EH (cell line): Measurements from ENCODE around the gene EPX.

Experiments used
- DNase-seq: peaks from one replicate; pipeline ENCODE4 v3.0.0-alpha.2; 2015; ENCODE audit warnings: low read depth

EPX gene

DNA sequence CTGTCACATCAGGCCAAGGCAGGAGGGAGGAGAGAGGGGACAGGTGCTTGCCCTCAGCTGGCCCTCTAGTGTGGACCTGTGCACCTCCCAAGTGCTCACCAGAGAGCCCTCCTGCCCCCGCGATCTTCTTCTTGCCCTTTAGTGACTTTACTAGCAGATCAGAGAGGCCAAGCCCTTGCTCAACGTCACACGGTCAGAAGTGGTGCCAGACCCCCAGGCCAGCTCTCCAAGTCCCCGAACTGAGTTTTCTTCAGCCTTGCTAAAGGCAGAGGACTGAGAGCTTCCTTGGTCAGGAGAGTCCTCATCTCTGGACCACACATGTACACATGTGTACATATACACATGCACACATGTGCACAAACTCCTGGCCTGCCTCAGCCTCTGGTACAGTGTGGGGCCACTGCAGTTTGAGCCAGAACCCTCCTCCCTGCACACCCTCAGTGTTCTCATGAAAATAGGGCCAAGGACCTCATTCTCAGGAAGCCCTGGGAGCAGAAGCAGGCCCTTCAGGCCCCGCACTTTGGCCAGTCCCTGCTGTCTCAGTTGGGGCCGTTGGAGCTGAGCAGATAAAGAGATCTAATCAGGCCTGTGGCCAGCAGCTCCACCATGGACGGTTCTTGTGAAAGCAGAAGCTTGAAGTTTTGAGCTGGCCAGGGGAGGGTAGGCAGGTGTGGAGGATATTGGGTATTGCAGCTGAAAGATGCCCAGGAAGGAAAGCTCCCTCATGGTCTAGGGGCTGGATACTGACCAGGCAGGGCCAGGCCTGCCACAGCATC is 7.4 kb upstream of the EPX start:
- no peak for DNase-seq

DNA sequence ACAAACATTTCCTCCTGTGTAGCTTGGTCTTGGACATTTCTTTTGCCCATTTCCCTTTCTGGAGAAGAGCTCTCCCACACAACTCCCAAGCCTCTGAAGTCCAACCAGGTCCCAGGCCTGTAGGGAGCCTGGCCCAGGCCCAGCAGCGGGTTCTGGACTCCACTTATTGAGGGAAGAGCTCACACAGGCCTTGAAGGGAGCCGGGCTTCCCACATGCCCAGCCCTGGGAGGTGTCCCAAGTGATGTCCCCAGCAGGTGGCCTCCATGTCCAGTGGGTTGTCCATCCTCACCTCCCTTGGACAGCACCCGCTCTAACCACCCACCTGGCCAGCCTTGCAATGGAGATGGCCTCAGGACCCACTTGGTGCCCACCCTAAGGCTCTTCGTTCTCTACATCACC is 5.9 kb upstream of the EPX start:
- DNase-seq = no peak

DNA sequence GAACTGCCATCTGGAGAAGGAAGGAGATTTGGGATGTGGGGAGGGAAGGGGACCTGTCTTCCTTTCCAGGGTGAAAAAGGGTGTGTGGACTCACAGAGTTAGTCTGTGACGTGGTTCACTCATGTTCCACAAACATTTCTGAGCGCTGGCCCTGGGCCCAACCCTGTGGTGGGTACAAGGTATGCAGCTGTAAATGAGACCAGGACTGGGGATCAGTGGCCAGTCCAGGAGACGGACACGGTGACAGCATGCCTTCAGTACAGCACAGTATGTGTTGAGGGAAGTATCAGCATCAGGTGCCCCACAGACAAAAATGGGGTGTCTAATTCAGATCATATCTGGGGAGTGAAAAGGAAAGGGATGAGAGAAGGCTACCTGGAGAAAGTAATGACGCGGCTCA is 5.5 kb upstream of the EPX start:
- no peak for DNase-seq

DNA sequence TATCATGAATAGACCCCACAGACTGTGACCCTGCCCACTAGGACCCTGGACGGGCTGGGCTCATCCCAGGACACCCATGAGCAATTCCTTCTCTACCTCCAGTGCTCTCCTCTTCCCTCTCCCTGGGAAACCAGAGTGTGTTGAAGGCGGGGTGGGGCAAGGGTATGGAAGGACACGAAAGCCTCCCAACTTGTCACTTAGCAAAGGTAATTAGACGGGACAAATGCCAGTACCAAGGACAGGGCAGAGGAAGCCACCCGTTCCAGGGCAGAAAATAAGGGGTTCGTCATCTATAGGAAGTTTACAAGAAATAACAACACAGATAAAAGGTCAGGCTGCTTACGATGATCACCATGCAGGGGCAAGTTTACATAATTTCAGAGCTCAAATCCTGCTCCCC is 4.9 kb upstream of the EPX start:
- DNase-seq = no peak

DNA sequence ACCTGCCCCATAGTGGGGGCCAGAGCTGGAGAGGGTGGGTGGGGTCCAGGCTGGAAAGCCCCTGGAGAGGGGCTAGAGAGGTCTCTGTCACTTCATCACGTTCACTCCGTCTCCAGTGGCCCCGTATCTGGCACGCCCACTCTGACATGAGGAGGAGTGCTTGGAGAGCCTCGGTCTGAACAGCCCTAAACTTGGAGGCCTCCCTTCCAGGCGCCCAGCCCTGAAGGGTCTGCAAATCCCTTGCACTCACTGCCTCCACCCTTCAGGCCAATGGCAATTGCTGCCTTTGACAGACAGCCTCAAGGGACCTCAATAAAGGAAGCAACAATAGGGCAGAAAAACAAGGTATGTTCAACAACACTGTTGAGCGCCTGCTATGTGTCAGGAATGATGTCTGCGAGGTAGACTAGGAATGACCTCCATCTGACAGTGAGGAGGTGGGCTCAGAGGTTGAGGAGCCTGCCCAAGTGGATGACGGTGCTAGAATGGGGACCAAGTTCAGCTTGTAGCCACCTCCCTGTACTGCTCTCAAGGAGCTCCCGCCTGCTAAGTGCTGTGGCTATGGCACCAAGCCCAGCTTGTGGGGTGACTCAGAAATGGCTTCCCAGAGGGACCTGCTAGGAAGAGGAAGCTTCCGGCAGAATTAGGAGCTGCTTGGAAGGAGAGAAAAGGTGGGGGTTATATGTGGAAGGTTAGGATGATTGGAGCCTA is 2.9 kb upstream of the EPX start:
- DNase-seq = peak; percentile 84

DNA sequence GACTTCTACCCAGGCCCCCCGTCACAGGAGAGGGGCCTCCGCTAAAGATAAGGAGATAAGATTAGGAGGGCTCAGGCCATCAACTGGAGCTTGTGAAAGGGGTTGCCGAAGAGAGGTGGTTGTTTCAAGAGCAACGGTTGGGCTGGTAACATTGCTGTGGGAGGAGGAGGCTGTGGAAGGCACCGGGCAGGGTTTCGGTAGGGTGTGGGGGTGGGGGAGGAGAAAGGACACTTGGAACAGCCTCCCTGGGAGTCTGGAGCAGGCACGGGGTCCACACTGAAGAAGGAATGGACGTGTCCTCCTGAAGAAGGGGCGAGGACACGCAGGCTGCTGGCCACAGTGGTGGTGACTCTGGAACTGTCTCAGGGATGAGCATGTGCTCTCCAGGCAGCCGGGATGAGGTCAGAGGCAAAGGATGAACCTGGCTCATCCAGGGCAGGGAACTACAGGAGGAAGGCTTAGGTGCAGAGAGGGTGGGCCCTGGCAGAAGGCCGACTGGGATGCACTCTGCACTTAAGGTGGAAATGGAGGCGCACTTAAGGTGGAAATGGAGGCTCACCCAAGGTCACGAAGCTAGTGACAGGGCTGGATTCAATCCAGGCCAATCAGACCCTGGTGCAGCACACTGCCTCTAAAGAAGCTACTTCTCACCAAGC is 1.2 kb upstream of the EPX start:
- DNase-seq = no peak

DNA sequence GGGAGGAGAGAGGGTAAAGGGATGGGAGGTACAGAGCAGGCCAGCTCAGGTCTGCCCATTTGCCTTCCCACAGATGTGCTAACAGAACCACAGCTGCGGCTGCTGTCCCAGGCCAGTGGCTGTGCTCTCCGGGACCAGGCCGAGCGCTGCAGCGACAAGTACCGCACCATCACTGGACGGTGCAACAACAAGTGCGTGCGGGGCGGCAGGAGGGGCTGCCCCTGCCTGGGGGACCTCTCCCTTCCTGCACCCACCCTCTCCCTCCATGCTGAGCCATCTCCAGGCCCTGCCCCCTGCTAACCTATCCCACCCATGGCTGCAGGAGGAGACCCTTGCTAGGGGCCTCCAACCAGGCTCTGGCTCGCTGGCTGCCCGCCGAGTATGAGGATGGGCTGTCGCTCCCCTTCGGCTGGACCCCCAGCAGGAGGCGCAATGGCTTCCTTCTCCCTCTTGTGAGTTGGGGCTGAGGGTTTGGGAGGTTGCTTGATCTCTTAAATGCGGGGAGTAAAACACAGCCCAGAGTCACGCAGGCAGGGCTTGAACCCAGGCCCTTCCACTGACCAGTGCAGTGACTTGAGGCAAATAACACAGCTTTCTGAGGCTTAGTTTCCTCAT is 1.2 kb downstream of the EPX start:
- DNase-seq = no peak

DNA sequence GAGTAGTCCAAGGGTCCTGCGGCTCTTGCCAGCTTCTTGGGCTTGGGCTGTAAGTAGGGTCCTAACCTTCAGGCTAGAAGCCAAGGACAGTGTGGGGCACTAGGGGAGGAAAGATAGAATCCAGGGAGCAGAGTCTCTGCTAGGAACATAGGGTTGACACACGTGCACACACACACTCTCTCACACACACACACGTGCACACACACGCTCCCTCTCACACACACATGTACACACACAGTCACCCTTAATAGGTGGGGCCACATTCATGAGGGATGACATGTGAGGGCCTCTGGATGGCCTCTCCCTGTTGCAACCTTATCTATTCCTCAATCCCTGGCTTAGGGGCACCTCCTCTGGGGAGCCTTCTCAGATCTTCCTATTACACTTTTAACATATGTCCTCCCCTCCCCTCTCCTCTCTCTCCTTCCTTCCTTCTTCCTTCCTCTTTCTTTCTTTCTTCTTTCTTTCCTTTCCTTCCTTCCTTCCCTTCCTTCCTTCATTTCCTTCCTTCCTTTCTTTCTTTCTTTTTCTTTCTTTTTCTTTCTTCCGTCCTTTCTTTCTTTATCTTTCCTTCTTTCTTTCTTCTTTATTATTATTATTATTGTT is 3.1 kb downstream of the EPX start:
- no peak for DNase-seq

DNA sequence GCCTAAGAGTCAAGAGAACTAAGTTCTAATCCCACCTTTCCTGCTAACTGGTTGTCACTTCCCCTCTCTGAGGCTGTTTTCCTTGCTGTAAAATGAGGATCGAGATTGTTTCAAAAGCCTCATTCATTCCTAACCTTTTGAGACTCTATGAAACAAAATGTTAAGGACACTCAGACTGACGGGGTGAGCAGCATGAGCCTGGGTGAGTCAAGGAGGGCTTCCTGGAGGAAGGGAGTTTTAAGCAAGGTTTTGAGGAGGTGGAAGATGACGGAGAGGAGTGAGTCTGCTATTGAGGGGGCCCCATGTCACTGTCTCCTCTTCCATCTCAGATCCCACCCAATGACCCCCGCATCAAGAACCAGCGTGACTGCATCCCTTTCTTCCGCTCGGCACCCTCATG is 4.1 kb downstream of the EPX start:
- DNase-seq = no peak

DNA sequence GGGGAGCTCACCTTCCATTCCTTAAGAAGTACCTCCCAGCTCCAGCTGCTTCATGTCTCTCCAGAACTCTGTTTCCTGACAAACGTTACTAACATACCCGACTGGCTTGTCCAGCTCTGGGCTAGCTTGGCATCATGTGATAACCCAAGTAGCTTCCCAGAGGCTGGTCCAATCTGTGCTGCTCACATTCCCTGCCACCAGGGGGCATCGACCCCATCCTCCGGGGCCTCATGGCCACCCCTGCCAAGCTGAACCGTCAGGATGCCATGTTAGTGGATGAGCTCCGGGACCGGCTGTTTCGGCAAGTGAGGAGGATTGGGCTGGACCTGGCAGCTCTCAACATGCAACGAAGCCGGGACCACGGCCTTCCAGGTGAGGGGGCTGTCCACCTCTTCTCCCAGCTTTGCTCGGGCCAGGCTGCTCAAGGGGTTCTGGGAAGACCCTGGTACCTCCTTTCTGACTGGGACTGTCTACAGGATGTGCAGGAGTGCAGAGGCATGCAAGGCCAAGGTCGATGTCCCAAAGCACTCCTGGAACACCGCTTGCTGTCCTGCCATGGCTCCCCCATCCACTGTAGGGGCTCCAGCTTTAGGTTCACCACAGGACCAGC is 7.6 kb downstream of the EPX start:
- DNase-seq = peak; percentile 63

DNA sequence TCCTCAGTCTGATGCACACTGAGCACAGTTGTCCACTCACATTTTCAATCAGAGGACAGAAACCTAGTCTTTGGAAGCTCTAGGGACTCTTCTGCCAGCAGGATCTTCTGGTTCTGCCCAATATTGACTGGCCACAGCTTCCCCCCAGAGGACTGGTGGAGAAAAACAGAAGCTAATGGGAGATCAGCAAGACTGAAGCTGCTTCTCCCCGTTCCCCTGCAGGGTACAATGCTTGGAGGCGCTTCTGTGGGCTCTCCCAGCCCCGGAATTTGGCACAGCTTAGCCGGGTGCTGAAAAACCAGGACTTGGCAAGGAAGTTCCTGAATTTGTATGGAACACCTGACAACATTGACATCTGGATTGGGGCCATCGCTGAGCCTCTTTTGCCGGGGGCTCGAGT is 10.3 kb downstream of the EPX start:
- DNase-seq = no peak

DNA sequence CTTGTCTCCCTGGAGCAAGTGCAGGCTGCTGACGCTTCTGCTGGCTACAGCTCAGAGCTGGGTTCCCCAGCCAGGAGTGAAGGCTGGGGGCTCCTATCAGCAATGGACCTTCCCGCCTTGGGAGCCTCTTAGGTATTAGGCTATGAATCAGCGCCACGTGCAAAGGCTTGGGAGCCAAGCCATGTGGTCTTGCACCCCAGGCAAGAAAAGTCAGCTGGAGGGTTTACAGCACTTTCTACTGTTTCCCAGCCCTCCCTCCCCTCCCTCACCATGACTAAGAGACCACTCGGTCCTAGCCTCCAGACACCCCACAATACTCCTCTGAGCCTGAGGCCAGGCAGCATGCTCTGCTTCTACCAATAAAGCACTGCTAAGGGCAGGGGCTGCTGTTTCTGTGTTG is 12.3 kb downstream of the EPX start:
- DNase-seq = peak; percentile 9

DNA sequence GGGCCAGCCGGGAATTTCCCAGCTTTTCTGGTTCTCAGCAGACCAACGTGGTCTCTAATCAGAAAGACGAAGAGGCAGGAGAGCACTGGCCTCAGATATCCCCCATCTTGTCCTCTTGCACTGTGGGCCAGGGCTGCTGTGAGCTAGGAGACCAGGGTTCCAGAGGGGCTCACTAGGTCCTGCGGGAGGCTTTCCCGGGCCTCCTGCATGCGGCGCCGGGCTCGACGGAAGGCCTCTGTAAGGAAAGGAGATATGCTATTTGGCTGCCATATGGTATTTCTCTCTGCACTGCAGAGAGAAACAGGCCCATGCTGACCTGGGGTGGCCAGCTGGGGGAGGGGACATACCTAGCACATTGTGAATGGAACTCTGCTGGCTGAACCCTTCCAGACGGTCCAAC is 13.4 kb downstream of the EPX start:
- no peak for DNase-seq

DNA sequence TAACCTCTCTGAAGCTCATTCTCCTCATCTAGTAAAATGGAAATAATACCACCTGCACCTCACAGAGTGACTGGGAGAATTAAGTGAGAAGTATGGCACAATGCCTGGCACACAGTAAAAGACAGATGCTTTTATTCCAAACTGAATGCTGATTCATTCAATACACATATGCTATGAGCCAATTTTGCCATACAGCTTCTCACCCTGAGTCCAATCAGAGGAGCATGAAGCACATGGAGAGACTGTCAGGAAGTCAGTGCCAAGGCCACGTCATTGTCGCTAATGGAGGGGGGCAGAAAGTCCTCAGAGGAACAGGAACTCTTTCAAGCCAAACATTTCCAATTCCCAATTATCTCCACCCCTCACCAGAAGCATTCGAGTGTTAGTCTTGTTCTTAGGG is 14.9 kb downstream of the EPX start:
- no peak for DNase-seq

DNA sequence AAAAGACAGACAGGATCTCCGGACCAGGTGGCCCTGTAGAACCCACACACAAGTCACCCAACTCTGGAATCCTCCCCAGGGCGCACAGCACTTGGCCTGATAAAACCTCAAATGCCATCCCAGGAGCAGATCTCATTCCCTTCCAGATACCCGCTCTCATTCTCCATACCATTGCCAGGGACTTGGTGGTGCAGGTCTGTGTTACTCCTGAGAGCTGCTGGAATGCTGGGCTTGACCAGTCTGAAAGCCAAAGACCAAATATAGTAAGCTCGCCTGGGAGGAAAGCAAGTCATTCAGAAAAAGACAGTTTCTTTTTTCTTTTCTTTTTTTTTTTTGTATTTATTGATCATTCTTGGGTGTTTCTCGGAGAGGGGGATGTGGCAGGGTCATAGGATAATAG is 15.8 kb downstream of the EPX start:
- no peak for DNase-seq

DNA sequence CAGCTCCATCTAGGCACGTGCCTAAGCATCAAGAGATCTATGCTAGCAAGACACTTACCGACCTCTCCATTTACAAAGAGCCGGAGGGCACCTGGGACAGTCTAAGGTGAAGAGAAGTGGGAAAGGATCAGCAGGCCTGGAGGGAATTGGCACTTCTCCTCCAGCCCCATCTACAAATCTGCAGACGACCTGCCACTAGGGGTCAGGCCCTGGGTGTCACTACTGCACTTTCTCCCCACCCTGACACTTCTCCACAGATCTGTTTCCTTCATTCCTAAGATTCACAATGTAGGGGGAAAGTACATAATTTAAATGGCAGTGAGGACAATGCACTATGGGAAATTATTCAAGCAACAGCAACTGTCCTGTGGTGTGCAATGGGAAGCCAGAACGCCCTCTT is 18.4 kb downstream of the EPX start:
- no peak for DNase-seq

DNA sequence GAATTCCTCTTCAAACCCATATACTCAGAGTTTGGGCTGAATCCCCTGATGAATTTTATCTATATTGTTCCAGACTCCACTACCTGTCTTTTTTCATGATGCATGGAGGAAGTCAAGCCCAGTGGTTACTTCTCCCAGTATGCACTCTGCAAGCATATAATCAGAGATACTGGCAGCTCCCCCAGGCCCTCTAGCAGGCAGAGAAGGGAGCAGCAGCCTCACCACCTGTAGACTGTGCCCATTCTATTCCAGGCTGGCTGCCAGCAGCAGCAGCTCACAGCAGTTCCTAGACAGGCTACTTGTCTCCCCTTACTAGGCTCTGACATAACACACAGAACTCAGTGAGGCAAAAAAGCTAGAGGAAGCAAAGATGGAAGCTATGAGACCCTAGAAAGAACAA is 23.2 kb downstream of the EPX start:
- no peak for DNase-seq

DNA sequence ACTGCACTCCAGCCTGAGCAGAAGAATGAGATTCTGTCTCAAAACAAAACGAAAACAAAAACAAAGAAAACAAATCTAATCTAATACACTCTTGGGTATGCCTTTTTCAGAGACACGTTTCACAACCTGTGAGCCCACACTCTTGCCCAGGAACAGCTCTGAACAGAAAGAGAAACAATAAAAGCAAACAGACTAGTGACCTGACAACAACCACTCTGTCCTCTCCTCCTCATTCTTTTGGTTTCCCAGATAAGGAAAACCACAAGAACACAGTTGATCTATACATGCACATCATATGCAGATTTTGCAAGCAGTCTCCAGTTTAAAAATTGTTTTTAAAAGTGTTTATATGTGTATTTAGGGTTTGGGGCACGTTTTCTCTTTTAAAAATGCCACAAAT is 25.2 kb downstream of the EPX start:
- DNase-seq = no peak

DNA sequence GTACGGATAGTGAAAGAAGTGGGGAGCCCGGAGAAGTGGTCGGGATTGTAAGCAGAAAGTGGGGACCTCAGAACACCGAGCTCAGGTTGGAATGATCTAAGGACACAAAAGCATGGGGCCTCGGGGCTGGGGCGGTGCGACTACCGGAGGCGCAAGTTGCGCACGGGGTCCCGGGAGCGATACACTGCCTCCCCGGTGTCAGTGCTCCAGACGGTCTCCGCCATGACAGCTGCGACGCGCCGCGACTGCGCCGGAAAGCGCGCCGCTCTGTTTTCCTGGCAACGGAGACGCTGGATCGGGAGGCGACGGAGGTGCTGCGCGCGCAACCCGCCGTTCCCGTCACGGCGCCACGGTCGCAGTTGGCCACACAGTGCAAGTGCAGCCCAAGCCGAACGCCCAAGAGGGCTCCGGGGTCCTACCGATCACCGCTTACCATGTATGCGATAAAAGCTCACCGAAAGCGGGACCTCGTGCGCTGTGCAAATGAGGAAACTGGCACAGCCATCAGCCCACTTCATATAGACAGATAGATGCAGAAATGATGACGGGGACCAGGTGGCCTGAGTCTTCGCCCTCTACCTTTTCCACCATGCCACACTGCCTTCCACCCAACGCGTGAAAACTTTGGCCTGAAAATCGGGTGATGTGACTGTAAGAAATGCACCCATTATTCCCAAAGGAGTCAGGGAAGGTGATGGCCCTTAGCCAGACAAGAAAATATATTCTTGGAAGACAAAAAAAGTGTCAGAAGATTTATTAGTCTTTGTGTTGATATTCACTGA is 26.7 kb downstream of the EPX start, which contains the start of gene MKS1:
Gene MKS1 (minus strand): TSS at position 249 of the 782 bp plus-strand sequence. CDS start 25 bp downstream, at position 224.
- DNase-seq = peak; percentile 90

DNA sequence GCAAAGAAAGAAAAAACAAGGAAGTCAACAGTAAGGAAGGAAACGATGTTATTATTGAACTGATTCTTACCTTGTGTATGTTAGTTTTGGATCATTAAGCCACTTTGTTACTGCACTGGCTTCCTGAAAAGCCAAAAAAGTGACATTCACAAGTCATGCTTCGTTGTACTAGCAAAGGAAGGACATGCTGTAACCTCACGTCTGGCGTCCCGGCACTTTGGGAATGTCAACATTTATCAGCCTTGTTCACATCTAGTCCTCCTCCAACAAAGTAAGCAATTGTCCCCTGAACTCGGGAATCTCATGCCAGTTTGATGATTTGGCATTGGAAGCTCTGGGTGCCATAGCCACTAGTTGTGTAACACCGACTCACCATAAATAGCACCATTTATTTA is 27.3 kb downstream of the EPX start:
- peak; percentile 19 for DNase-seq

DNA sequence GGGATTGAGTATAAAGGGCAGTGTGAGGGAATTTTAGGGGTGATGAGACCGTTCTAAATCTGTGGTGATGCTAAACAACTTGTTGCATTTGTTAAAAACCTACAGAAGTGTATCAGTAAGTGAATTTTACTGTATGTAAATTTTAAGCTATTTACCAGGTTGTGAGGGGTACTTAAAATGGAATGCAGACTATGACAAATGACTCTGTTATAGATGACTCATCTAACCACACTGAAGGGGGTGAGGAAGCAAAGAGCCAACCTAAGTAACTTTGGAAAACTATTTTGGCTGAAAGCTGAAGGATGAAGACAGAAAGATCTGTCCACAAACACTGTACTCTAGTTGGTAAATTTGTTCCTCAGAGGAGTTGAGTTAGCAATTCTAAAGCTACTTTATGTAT is 31.8 kb downstream of the EPX start:
- DNase-seq = peak; percentile 79
